ENCODE measurements around the gene DDIT4.
"Not testable (repeated sequence)": the region's sequence is repeated elsewhere in the genome, so short reads cannot be mapped to it uniquely, and the experiment has no call there.

DDIT4 gene

GRCh38 chr10:72273410-72274212 lies at the start of gene DDIT4:
TSS of gene DDIT4 (plus strand) at chr10:72273924. CDS start at chr10:72274217, 293 bp downstream.
- TF ChIP-seq CTCF (IDR thresholded peaks at IDR 0.05; ENCODE audit: low read depth, low read length): no peak
- DNase-seq (ENCODE audit: extremely low read depth, low read depth): peak; percentile 100

GRCh38 chr10:72224191-72224590 lies 49.5 kb upstream of the DDIT4 start:
- DNase-seq (ENCODE audit: extremely low read depth, low read depth): not testable (repeated sequence)

- no peak for TF ChIP-seq CTCF (IDR thresholded peaks at IDR 0.05; ENCODE audit: low read depth, low read length)
- no peak for DNase-seq (ENCODE audit: extremely low read depth, low read depth)
These were observed 47.2 kb upstream of the DDIT4 start for GRCh38 chr10:72226418-72227027.

- DNase-seq (ENCODE audit: extremely low read depth, low read depth): no peak
- TF ChIP-seq CTCF (IDR thresholded peaks at IDR 0.05; ENCODE audit: low read depth, low read length): no peak
These were observed 45.9 kb upstream of the DDIT4 start for GRCh38 chr10:72227826-72228225.

- no peak for TF ChIP-seq CTCF (IDR thresholded peaks at IDR 0.05; ENCODE audit: low read depth, low read length)
- DNase-seq (ENCODE audit: extremely low read depth, low read depth): no peak
These were observed 45.4 kb upstream of the DDIT4 start for GRCh38 chr10:72228318-72228751.

GRCh38 chr10:72229261-72230251 lies 44.2 kb upstream of the DDIT4 start:
- DNase-seq (ENCODE audit: extremely low read depth, low read depth): peak; percentile 75
- TF ChIP-seq CTCF (IDR thresholded peaks at IDR 0.05; ENCODE audit: low read depth, low read length): no peak

- no peak for TF ChIP-seq CTCF (IDR thresholded peaks at IDR 0.05; ENCODE audit: low read depth, low read length)
- no peak for DNase-seq (ENCODE audit: extremely low read depth, low read depth)
These were observed 40.1 kb upstream of the DDIT4 start for GRCh38 chr10:72233621-72234020.

Data from AG09319 (cell line).